Subcutaneous abdominal adipose tissue (tissue), 5 donors: ENCODE data around the gene STRIP1.

Experiments
- H3K27ac ChIP-seq: one replicate; pipeline ENCODE4 v1.7.0; 2013; ENCODE audit warnings: low read depth, mild to moderate bottlenecking, inconsistent platforms, low read length, moderate library complexity
- H3K27me3 ChIP-seq, 5 donors: one replicate each; pipeline ENCODE4 v1.7.0; 2013; ENCODE audit warnings: low read length in 5 of 5, inconsistent platforms in 1 of 5; ENCODE audit not compliant: control insufficient read depth in 5 of 5, insufficient read depth in 4 of 5
- H3K36me3 ChIP-seq, 5 donors: one replicate each; pipeline ENCODE4 v1.7.0; 2013; ENCODE audit warnings: low read length in 5 of 5; ENCODE audit not compliant: control insufficient read depth in 5 of 5, insufficient read depth in 5 of 5
- H3K4me1 ChIP-seq, 5 donors: one replicate each; pipeline ENCODE4 v1.7.0; 2013; ENCODE audit warnings: low read length in 5 of 5, mild to moderate bottlenecking in 3 of 5, moderate library complexity in 1 of 5; ENCODE audit not compliant: control insufficient read depth in 5 of 5, insufficient read depth in 5 of 5
- H3K4me3 ChIP-seq, 5 donors: one replicate each; pipeline ENCODE4 v1.7.0; 2013; ENCODE audit warnings: low read length in 5 of 5, low read depth in 1 of 5
- H3K9ac ChIP-seq, 5 donors: one replicate each; pipeline ENCODE4 v1.7.0; 2013; ENCODE audit warnings: low read length in 5 of 5, mild to moderate bottlenecking in 4 of 5, moderate library complexity in 3 of 5
- H3K9me3 ChIP-seq, 5 donors: one replicate each; pipeline ENCODE4 v1.7.0; 2013; ENCODE audit warnings: low read length in 5 of 5; ENCODE audit not compliant: control insufficient read depth in 5 of 5
- donor health status: healthy.
- donor health status: healthy.
- donor health status: healthy.
- donor health status: healthy.
- donor health status: healthy.

The STRIP1 gene

DNA sequence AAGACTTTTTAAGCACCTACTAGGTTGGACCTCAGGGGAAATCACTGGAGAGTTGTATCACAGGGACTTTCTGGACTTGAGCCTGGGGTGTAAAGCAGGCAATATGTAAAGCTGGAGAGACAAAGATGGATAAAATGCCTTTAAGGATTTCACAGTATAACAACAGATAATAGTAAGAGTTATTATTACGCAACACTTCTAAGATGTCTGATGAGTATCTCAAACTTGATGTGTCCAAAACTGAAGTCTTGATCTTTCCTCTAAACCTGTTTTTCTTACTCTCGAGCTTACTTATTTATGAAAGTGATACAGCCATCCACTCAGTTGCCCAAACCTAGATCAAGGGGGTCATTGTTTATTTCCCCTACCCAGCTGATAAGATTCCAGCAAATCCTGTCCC, 2.1 kb upstream of the STRIP1 start:
- Histone ChIP-seq H3K9me3 (no peaks in the 10 kb centered on the region), H3K36me3 (peaks cover 0 to 1% (median 0%) of the 10 kb centered on the region in 5 donors), H3K4me1 (peaks cover 0 to 24% (median 19%) of the 10 kb centered on the region in 5 donors), H3K4me3 (no peak overlapping the region), H3K27ac (no peak overlapping the region), H3K27me3 (no peaks in the 10 kb centered on the region), H3K9ac (no peak overlapping the region)

DNA sequence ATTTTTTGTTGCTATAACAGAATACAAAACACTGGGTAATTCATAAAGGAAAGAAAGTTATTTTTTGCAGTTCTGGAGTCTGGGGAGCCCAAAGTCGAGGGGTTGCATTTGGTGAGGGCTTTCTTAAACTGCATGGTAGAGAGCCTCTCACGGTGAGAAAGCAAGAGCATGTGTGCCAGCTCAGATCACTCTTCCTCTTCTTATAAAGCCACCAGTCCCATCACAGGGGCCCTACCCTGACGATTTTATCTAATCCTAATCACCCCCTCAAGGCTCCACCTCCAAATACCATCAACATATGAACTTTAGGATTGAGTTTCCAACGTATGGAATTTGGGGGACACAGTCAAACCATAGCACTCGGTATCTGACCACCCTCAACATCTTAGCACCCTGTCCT, 1.0 kb upstream of the STRIP1 start:
- H3K27me3 ChIP-seq: no peaks in the 10 kb centered on the region
- H3K27ac ChIP-seq: no peak overlapping the region
- H3K4me1 ChIP-seq: peaks cover 0 to 24% (median 19%) of the 10 kb centered on the region in 5 donors
- H3K4me3 ChIP-seq: no peak overlapping the region
- H3K36me3 ChIP-seq: peaks cover 4 to 5% (median 5%) of the 10 kb centered on the region in 5 donors
- H3K9me3 ChIP-seq: no peaks in the 10 kb centered on the region
- H3K9ac ChIP-seq: no peak overlapping the region

DNA sequence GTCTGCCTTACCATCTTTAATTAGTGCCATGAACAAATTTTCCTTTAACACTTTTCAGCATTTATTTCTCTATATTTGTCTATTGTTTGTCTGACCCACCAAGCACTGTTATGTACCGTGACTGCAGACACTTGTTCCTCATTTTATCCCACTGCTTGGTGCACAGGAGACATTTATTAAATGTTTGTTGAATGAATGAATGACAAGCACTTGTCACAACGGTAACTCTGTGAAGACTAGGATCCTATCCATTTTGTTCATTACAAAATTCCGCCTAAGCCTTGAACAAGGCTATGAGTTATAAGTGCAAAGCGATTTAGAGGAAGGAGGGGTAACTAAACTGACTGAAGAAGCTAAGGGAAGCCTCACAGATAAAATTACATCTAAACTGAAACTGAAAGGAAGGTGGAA, 379 bp upstream of the STRIP1 start:
- Histone ChIP-seq H3K27ac (peak overlapping the region; percentile 87), H3K9ac (peak overlapping the region in 4 of 5 donors; percentile 85 to 95 (median 92)), H3K4me1 (peaks cover 0 to 24% (median 19%) of the 10 kb centered on the region in 5 donors), H3K4me3 (peak overlapping the region; percentile 79 to 89 (median 82)), H3K9me3 (no peaks in the 10 kb centered on the region), H3K27me3 (no peaks in the 10 kb centered on the region), H3K36me3 (peaks cover 4 to 11% (median 11%) of the 10 kb centered on the region in 5 donors)

- Histone ChIP-seq H3K36me3 (peaks cover 4 to 24% (median 22%) of the 10 kb centered on the region in 5 donors), H3K27me3 (no peaks in the 10 kb centered on the region), H3K9ac (peak overlapping the region; percentile 16 to 95 (median 88)), H3K4me1 (peaks cover 0 to 21% (median 19%) of the 10 kb centered on the region in 5 donors), H3K9me3 (no peaks in the 10 kb centered on the region), H3K4me3 (peak overlapping the region; percentile 79 to 92 (median 85)), H3K27ac (peak overlapping the region; percentile 87)
These were observed 870 bp downstream of the STRIP1 start for GRCh38 chr1:110035236-110035752.

- no peak overlapping the region for H3K9ac ChIP-seq
- H3K9me3 ChIP-seq: no peaks in the 10 kb centered on the region
- no peak overlapping the region for H3K4me3 ChIP-seq
- peaks cover 0 to 19% (median 17%) of the 10 kb centered on the region in 5 donors for H3K4me1 ChIP-seq
- no peaks in the 10 kb centered on the region for H3K27me3 ChIP-seq
- peaks cover 8 to 53% (median 51%) of the 10 kb centered on the region in 5 donors for H3K36me3 ChIP-seq
- H3K27ac ChIP-seq: no peak overlapping the region
These were observed 3.8 kb downstream of the STRIP1 start for GRCh38 chr1:110038271-110038670.

- H3K4me1 ChIP-seq: peaks cover 0 to 16% (median 11%) of the 10 kb centered on the region in 5 donors
- H3K27me3 ChIP-seq: no peaks in the 10 kb centered on the region
- no peaks in the 10 kb centered on the region for H3K9me3 ChIP-seq
- peaks cover 15 to 67% (median 64%) of the 10 kb centered on the region in 5 donors for H3K36me3 ChIP-seq
- no peak overlapping the region for H3K4me3 ChIP-seq
- no peak overlapping the region for H3K9ac ChIP-seq
- H3K27ac ChIP-seq: no peak overlapping the region
These were observed 5.2 kb downstream of the STRIP1 start for GRCh38 chr1:110039641-110040040.

DNA sequence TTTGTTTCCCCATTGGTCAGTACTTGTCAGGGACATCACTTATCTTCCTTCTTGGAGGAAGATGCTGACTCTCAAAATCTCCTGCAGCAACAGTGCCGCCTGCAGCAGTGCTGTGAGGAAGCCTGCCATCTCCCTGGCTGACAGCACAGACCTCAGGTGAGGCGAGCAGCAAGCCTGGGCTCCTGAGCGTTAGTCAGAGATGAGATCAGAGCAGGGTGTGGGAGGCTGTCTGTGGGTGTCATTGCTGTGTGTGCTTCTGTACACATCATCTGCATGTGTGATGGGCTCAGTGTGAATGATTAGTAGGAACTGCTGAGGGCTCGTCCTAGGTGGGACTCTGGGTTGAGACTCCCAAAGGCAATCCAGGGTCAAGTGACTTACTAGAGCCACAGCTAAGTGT, 6.1 kb downstream of the STRIP1 start:
- H3K9me3 ChIP-seq: no peaks in the 10 kb centered on the region
- peaks cover 16 to 76% (median 73%) of the 10 kb centered on the region in 5 donors for H3K36me3 ChIP-seq
- peaks cover 0 to 10% (median 5%) of the 10 kb centered on the region in 5 donors for H3K4me1 ChIP-seq
- H3K9ac ChIP-seq: no peak overlapping the region
- H3K27ac ChIP-seq: no peak overlapping the region
- no peaks in the 10 kb centered on the region for H3K27me3 ChIP-seq
- no peak overlapping the region for H3K4me3 ChIP-seq

DNA sequence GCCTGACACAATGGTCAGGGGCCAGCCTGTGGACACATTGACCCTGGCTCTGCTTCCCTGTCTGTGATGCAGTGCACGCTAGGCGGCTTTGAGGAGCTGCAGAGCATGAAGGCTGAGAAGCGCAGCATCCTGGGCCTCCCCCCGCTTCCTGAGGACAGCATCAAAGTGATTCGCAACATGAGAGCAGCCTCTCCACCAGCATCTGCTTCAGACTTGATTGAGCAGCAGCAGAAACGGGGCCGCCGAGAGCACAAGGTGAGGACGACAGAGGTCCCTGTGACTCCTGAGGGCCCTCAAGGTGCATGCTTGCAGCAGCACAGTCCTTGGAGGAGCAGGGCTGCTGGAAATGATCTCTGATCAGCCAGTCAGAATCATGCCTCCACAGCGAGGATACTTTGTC, 8.6 kb downstream of the STRIP1 start:
- Histone ChIP-seq H3K27me3 (no peaks in the 10 kb centered on the region), H3K4me1 (no peaks in the 10 kb centered on the region), H3K9ac (no peak overlapping the region), H3K27ac (no peak overlapping the region), H3K9me3 (no peaks in the 10 kb centered on the region), H3K36me3 (peaks cover 15 to 99% (median 90%) of the 10 kb centered on the region in 5 donors), H3K4me3 (no peak overlapping the region)

- Histone ChIP-seq H3K9ac (no peak overlapping the region), H3K27ac (no peak overlapping the region), H3K36me3 (peaks cover 14 to 99% (median 92%) of the 10 kb centered on the region in 5 donors)
These were observed 13.0 kb downstream of the STRIP1 start for GRCh38 chr1:110047463-110047862.

GRCh38 chr1:110048240-110048639, 13.8 kb downstream of the STRIP1 start:
- H3K27me3 ChIP-seq: no peaks in the 10 kb centered on the region
- H3K36me3 ChIP-seq: peaks cover 12 to 99% (median 92%) of the 10 kb centered on the region in 5 donors

More at GRCh38 chr1:110047463-110047862, 13.0 kb downstream of the STRIP1 start:
- Histone ChIP-seq H3K4me3 (no peak overlapping the region), H3K9me3 (no peaks in the 10 kb centered on the region), H3K27me3 (no peaks in the 10 kb centered on the region), H3K4me1 (peaks cover 0 to 24% (median 11%) of the 10 kb centered on the region in 5 donors)

More at GRCh38 chr1:110048240-110048639, 13.8 kb downstream of the STRIP1 start:
- H3K27ac ChIP-seq: no peak overlapping the region
- H3K4me1 ChIP-seq: peaks cover 0 to 24% (median 11%) of the 10 kb centered on the region in 5 donors
- H3K9ac ChIP-seq: no peak overlapping the region
- no peak overlapping the region for H3K4me3 ChIP-seq
- no peaks in the 10 kb centered on the region for H3K9me3 ChIP-seq
